Caco-2 (cell line): ENCODE results near the gene LIMK2. TPM values are rescaled to one million over a fixed set of nuclear protein-coding genes. Genes with fewer than 3 reads are reported as not detected.

Source experiments
- BruUV-seq: library from RNA; stranded (reverse); fragments of 400-500 nt; replicated peaks from 2 replicates; lab custom pipeline; 2021; lab: Mats Ljungman, UMichigan
- CTCF ChIA-PET: fragments of 300-600 bp; sonication (Branson Sonifier 250); formaldehyde crosslinking; loops from one replicate; lab custom pipeline; 2022; ENCODE audit warnings: antibody characterized with exemption; lab: Charles Lee
- POLR2A ChIA-PET: fragments of 300-600 bp; sonication (Branson Sonifier 250); formaldehyde crosslinking; loops from one replicate; lab custom pipeline; 2022; ENCODE audit warnings: antibody characterized with exemption; lab: Charles Lee
- DNase-seq, 2 experiments: peaks; one replicate each; pipeline versions ENCODE4 v3.0.0 to v3.0.0-alpha.2; 2020 to 2022
- H3K27me3 ChIP-seq: replicated peaks from 2 replicates; pipeline ENCODE4 v1.6.0; 2011; ENCODE audit warnings: low read length; ENCODE audit not compliant: control insufficient read depth, insufficient read depth
- H3K36me3 ChIP-seq: 2 replicates; pipeline ENCODE4 v1.5.1; 2011; ENCODE audit warnings: low read length; ENCODE audit not compliant: control insufficient read depth, insufficient read depth
- H3K4me1 ChIP-seq: fragments of 250-450 bp; sonication (Bioruptor Pico); 2 replicates; pipeline ENCODE4 v1.5.1; 2020; ENCODE audit warnings: mild to moderate bottlenecking
- H3K4me3 ChIP-seq: 2 replicates; pipeline ENCODE4 v1.5.1; 2011; ENCODE audit warnings: low read depth, mild to moderate bottlenecking, control low read depth, low read length
- H3K9me3 ChIP-seq: fragments of 250-450 bp; sonication (Bioruptor Pico); 2 replicates; pipeline ENCODE4 v1.5.1; 2020; ENCODE audit warnings: mild to moderate bottlenecking, moderate library complexity
- H3K27ac Mint-ChIP-seq: one replicate; pipeline ENCODE4 v1.8.0; 2022; ENCODE audit warnings: mixed read lengths; ENCODE audit not compliant: unreplicated experiment
- H3K27me3 Mint-ChIP-seq: one replicate; pipeline ENCODE4 v1.8.0; 2022; ENCODE audit warnings: mixed read lengths; ENCODE audit not compliant: insufficient read depth, unreplicated experiment
- H3K36me3 Mint-ChIP-seq: one replicate; pipeline ENCODE4 v1.8.0; 2022; ENCODE audit warnings: mild to moderate bottlenecking, mixed read lengths; ENCODE audit not compliant: insufficient read depth, unreplicated experiment
- H3K4me1 Mint-ChIP-seq: one replicate; pipeline ENCODE4 v1.8.0; 2022; ENCODE audit warnings: low read depth, mixed read lengths; ENCODE audit not compliant: unreplicated experiment
- H3K4me3 Mint-ChIP-seq: one replicate; pipeline ENCODE4 v1.8.0; 2022; ENCODE audit warnings: mild to moderate bottlenecking, moderate library complexity, mixed read lengths; ENCODE audit not compliant: unreplicated experiment
- H3K9me3 Mint-ChIP-seq: one replicate; pipeline ENCODE4 v1.8.0; 2022; ENCODE audit warnings: mixed read lengths; ENCODE audit not compliant: unreplicated experiment
- CTCF ChIP-seq, 2 experiments: fragments of 200-600 bp in 1 of 2; IDR thresholded peaks; 1 replicate in 1 of 2; 2 replicates in 1 of 2; pipeline versions ENCODE4 v1.5.1 to v1.8.0; 2011 to 2022; ENCODE audit warnings: antibody characterized with exemption in 1 of 2, control low read depth in 1 of 2, inconsistent platforms in 1 of 2, low read depth in 1 of 2, low read length in 1 of 2, mild to moderate bottlenecking in 1 of 2, moderate library complexity in 1 of 2; ENCODE audit not compliant: insufficient read depth in 1 of 2, severe bottlenecking in 1 of 2, unreplicated experiment in 1 of 2
- intact Hi-C: fragments of 100-400 bp; cut with micrococcal nuclease; formaldehyde crosslinking; loops from one replicate; pipeline ENCODE4 v1.10.0; 2022; ENCODE audit not compliant: unreplicated experiment
- total RNA-seq: library from RNA; stranded (reverse); gene quantifications from 2 replicates; pipeline ENCODE4 v1.2.3, GENCODE V29; 2022

LIMK2 gene
- total RNA-seq, 1 experiment from 2014 or later: 36.3 TPM

GRCh38 chr22:31288496-31289240 lies 76.6 kb downstream of the LIMK2 start:
- H3K27me3 Mint-ChIP-seq: no peaks in the 10 kb centered on the region
- BruUV-seq: no TSS peak
- no peaks in the 10 kb centered on the region for H3K36me3 ChIP-seq
- H3K4me3 ChIP-seq: no peak overlapping the region
- no peak overlapping the region for H3K27ac Mint-ChIP-seq
- H3K9me3 ChIP-seq: no peaks in the 10 kb centered on the region
- ChIA-PET CTCF (no interaction called here), POLR2A (interaction anchor here (1.7 kb wide), 1 partner anchor 320 kb away, joined by 4 read pairs; the partner anchor contains the start of genes MORC2 and TUG1)
- H3K4me3 Mint-ChIP-seq: no peak overlapping the region
- intact Hi-C loops: no loop called here
- peaks cover 5% of the 10 kb centered on the region for H3K36me3 Mint-ChIP-seq
- DNase-seq: no peak
- no peaks in the 10 kb centered on the region for H3K9me3 Mint-ChIP-seq
- no peak for TF ChIP-seq CTCF (IDR thresholded peaks at IDR 0.05; ENCODE audit: insufficient read depth in 1 of 2, low read depth in 1 of 2, low read length in 1 of 2, severe bottlenecking in 1 of 2, unreplicated experiment in 1 of 2)
- peaks cover 6% of the 10 kb centered on the region for H3K4me1 Mint-ChIP-seq
- no peaks in the 10 kb centered on the region for H3K27me3 ChIP-seq
- H3K4me1 ChIP-seq: peaks cover 6% of the 10 kb centered on the region; the same call in 1 of the 2 replicates

- no peak overlapping the region for H3K27ac Mint-ChIP-seq
- no peak overlapping the region for H3K4me3 Mint-ChIP-seq
- DNase-seq: no peak
- no peak for TF ChIP-seq CTCF (IDR thresholded peaks at IDR 0.05; ENCODE audit: insufficient read depth in 1 of 2, low read depth in 1 of 2, low read length in 1 of 2, severe bottlenecking in 1 of 2, unreplicated experiment in 1 of 2)
- H3K27me3 Mint-ChIP-seq: no peaks in the 10 kb centered on the region
- H3K9me3 ChIP-seq: no peaks in the 10 kb centered on the region
- H3K4me1 Mint-ChIP-seq: peaks cover 6% of the 10 kb centered on the region
- peaks cover 5% of the 10 kb centered on the region for H3K36me3 Mint-ChIP-seq
- CTCF ChIA-PET: interaction anchor here (1.5 to 2.0 kb wide), 4 partner anchors 11 to 57 kb away, joined by 4 to 25 read pairs (median 11); no protein-coding TSS in a partner anchor
- intact Hi-C loops: no loop called here
- BruUV-seq: no TSS peak
- POLR2A ChIA-PET: interaction anchor here (1.7 kb wide), 1 partner anchor 321 kb away, joined by 4 read pairs; the partner anchor contains the start of genes MORC2 and TUG1
- no peaks in the 10 kb centered on the region for H3K36me3 ChIP-seq
- peaks cover 6% of the 10 kb centered on the region; the same call in 1 of the 2 replicates for H3K4me1 ChIP-seq
- H3K4me3 ChIP-seq: no peak overlapping the region
- no peaks in the 10 kb centered on the region for H3K27me3 ChIP-seq
- no peaks in the 10 kb centered on the region for H3K9me3 Mint-ChIP-seq
These were observed 77.2 kb downstream of the LIMK2 start for GRCh38 chr22:31289344-31289743.
